ENCODE results near the gene JTB. TPM values are rescaled to one million over a fixed set of nuclear protein-coding genes. Genes with fewer than 3 reads are reported as not detected.
A peak's percentile ranks its signal among the peaks of the same experiment; 100 is the strongest.
"Not testable (repeated sequence)": the region's sequence is repeated elsewhere in the genome, so short reads cannot be mapped to it uniquely, and the experiment has no call there.

Gene JTB
- total RNA-seq, 1 experiment from 2014 or later: 194 TPM

DNA sequence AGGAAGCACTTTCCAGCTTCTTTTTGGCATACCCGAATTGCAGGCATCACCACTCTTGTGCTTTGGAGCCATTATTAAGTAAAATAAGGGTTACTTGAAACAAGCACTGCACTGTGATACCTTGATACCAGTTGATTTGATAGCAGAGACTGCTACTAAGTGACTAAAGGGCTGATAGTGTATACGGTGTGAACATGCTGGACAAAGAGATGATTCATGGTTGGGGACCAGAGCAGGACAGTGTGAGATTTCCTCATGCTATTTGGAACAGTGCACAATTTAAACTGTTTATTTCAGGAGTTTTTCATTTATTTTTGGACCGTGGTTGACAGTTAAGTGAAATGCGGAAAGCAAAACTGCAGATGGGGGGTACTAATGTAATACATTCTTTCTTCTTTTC, 22.9 kb upstream of the JTB start:
- intact Hi-C loops (cut with micrococcal nuclease): no loop called here
- ChIA-PET POLR2A (interaction anchor here (5.2 kb wide), 1 partner anchor 9 kb away, joined by 53 read pairs; the partner anchor contains the start of gene RPS27), CTCF (interaction anchor here (1.4 kb wide), 1 partner anchor 13 kb away, joined by 3 read pairs; no protein-coding TSS in a partner anchor)
- no peak for DNase-seq (ENCODE audit: unreplicated experiment)
- BruUV-seq (replicated peaks): no TSS peak
- H3K9me3 Mint-ChIP-seq (ENCODE audit: unreplicated experiment): no peaks in the 10 kb centered on the region
- H3K27me3 Mint-ChIP-seq (ENCODE audit: insufficient read depth, unreplicated experiment): no peaks in the 10 kb centered on the region
- H3K36me3 Mint-ChIP-seq (ENCODE audit: insufficient read depth, unreplicated experiment): peaks cover 18% of the 10 kb centered on the region
- no peak for TF ChIP-seq CTCF (IDR thresholded peaks at IDR 0.05; ENCODE audit: unreplicated experiment)
- H3K4me1 Mint-ChIP-seq (ENCODE audit: insufficient read depth, unreplicated experiment): no peaks in the 10 kb centered on the region
- H3K27ac Mint-ChIP-seq (ENCODE audit: low read depth, unreplicated experiment): no peak overlapping the region
- no peak overlapping the region for H3K4me3 Mint-ChIP-seq (ENCODE audit: unreplicated experiment)

DNA sequence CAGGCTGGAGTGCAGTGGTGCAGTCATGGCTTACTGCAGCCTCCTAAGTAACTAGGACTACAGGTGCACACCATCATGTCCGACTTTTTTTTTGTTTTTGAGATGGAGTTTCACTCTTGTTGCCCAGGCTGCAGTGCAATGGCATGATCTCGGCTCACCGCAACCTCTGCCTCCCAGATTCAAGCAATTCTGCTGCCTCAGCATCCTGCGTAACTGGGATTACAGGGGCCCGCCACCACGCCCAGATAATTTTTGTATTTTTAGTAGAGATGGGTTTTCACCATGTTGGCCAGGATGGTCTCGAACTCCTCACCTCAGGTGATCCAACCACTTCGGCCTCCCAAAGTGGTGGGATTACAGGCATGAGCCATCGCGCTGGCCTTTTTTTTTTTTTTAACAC, 19.4 kb upstream of the JTB start:
- ChIA-PET CTCF (interaction anchor here (0.6 kb wide), 1 partner anchor 319 kb away, joined by 3 read pairs; no protein-coding TSS in a partner anchor), POLR2A (interaction anchor here (2.2 kb wide), 1 partner anchor 185 kb away, joined by 4 read pairs; no protein-coding TSS in a partner anchor)
- intact Hi-C loops (cut with micrococcal nuclease); H3K9me3 Mint-ChIP-seq (ENCODE audit: unreplicated experiment); BruUV-seq (replicated peaks); H3K4me1 Mint-ChIP-seq (ENCODE audit: insufficient read depth, unreplicated experiment); H3K4me3 Mint-ChIP-seq (ENCODE audit: unreplicated experiment); DNase-seq (ENCODE audit: unreplicated experiment); H3K27me3 Mint-ChIP-seq (ENCODE audit: insufficient read depth, unreplicated experiment): not testable (repeated sequence)
- Mint-ChIP-seq H3K36me3 (ENCODE audit: insufficient read depth, unreplicated experiment) (peaks cover 53% of the 10 kb centered on the region), H3K27ac (ENCODE audit: low read depth, unreplicated experiment) (peak overlapping the region; percentile 59)

DNA sequence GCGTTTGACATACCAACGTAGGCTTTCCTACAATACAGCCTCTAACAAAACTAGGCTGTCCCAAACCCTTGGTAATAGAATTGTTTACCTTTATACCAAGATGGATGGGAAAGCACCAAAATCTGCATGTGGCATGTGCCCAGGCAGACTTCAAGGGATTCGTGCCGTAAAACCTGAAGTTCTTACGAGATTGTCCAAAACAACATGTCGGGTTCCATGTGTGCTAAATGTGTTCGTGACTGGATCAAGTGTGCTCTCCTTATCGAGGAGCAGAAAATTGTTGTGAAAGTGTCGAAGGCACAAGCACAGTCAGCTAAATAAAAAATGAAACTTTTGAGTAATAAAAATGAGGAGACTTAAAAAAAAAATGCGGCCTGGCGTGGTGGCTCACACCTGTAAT, 18.2 kb upstream of the JTB start:
- Mint-ChIP-seq H3K27me3 (ENCODE audit: insufficient read depth, unreplicated experiment) (no peaks in the 10 kb centered on the region), H3K27ac (ENCODE audit: low read depth, unreplicated experiment) (no peak overlapping the region), H3K4me1 (ENCODE audit: insufficient read depth, unreplicated experiment) (peaks cover 19% of the 10 kb centered on the region), H3K9me3 (ENCODE audit: unreplicated experiment) (no peaks in the 10 kb centered on the region), H3K4me3 (ENCODE audit: unreplicated experiment) (no peak overlapping the region), H3K36me3 (ENCODE audit: insufficient read depth, unreplicated experiment) (peaks cover 66% of the 10 kb centered on the region)
- POLR2A ChIA-PET: interaction anchor here (0.5 to 13.2 kb wide), 7 partner anchors 9 to 186 kb away, joined by 3 to 358 read pairs (median 4); partner anchors contain the start of genes CREB3L4, JTB, RAB13 and SLC39A1
- no peak for TF ChIP-seq CTCF (IDR thresholded peaks at IDR 0.05; ENCODE audit: unreplicated experiment)
- BruUV-seq (replicated peaks): no TSS peak
- intact Hi-C loops (cut with micrococcal nuclease): no loop called here
- CTCF ChIA-PET: interaction anchor here (0.6 to 1.0 kb wide), 3 partner anchors 184 to 320 kb away, joined by 3 read pairs; no protein-coding TSS in a partner anchor
- DNase-seq (ENCODE audit: unreplicated experiment): no peak

GRCh38 chr1:153995202-153995601, 17.7 kb upstream of the JTB start:
- no peak for DNase-seq (ENCODE audit: unreplicated experiment)
- no peaks in the 10 kb centered on the region for H3K9me3 Mint-ChIP-seq (ENCODE audit: unreplicated experiment)
- BruUV-seq (replicated peaks): no TSS peak
- H3K4me3 Mint-ChIP-seq (ENCODE audit: unreplicated experiment): no peak overlapping the region
- CTCF ChIA-PET: interaction anchor here (0.6 to 1.0 kb wide), 3 partner anchors 184 to 319 kb away, joined by 3 read pairs; no protein-coding TSS in a partner anchor
- no peaks in the 10 kb centered on the region for H3K27me3 Mint-ChIP-seq (ENCODE audit: insufficient read depth, unreplicated experiment)
- intact Hi-C loops (cut with micrococcal nuclease): no loop called here
- H3K36me3 Mint-ChIP-seq (ENCODE audit: insufficient read depth, unreplicated experiment): peaks cover 70% of the 10 kb centered on the region
- POLR2A ChIA-PET: interaction anchor here (0.6 to 13.2 kb wide), 9 partner anchors 9 to 637 kb away, joined by 3 to 358 read pairs (median 4); partner anchors contain the start of genes CREB3L4, JTB, RAB13 and SLC39A1
- no peak overlapping the region for H3K27ac Mint-ChIP-seq (ENCODE audit: low read depth, unreplicated experiment)
- H3K4me1 Mint-ChIP-seq (ENCODE audit: insufficient read depth, unreplicated experiment): peaks cover 22% of the 10 kb centered on the region
- no peak for TF ChIP-seq CTCF (IDR thresholded peaks at IDR 0.05; ENCODE audit: unreplicated experiment)

Data from MCF 10A (cell line).